ENCODE results near the gene WASHC2A. TPM values are rescaled to one million over a fixed set of nuclear protein-coding genes. Genes with fewer than 3 reads are reported as not detected.
"Not testable (repeated sequence)": the region's sequence is repeated elsewhere in the genome, so short reads cannot be mapped to it uniquely, and the experiment has no call there.

Gene WASHC2A
- total RNA-seq, 1 experiment from 2014 or later = 67.0 TPM

GRCh38 chr10:50167833-50168232, 100.1 kb downstream of the WASHC2A start:
- H3K36me3 ChIP-seq (ENCODE audit: control insufficient read depth, insufficient read depth, low read length); H3K9me3 ChIP-seq (ENCODE audit: control insufficient read depth, insufficient read depth, low read depth, low read length); in situ Hi-C loops (cut with HindIII; ENCODE audit: low pct_unique_long_range_greater_than_20kb, low sequenced_read_pairs); H3K27me3 ChIP-seq (ENCODE audit: control insufficient read depth, insufficient read depth, low read length); ATAC-seq; intact Hi-C loops (cut with micrococcal nuclease; ENCODE audit: unreplicated experiment); H3K4me3 ChIP-seq (ENCODE audit: low read depth in 2 of 2, low read length in 2 of 2); DNase-seq (ENCODE audit: low read depth, low spot score); CTCF ChIA-PET; POLR2A ChIA-PET; H3K4me1 ChIP-seq (ENCODE audit: control insufficient read depth, insufficient read depth, low read length); H3K27ac ChIP-seq (ENCODE audit: low read length); BruUV-seq (replicated peaks): not testable (repeated sequence)

GRCh38 chr10:50169506-50169905, 101.8 kb downstream of the WASHC2A start:
- BruUV-seq (replicated peaks); H3K9me3 ChIP-seq (ENCODE audit: control insufficient read depth, insufficient read depth, low read depth, low read length); CTCF ChIA-PET; intact Hi-C loops (cut with micrococcal nuclease; ENCODE audit: unreplicated experiment); POLR2A ChIA-PET; H3K36me3 ChIP-seq (ENCODE audit: control insufficient read depth, insufficient read depth, low read length); H3K27me3 ChIP-seq (ENCODE audit: control insufficient read depth, insufficient read depth, low read length); H3K4me1 ChIP-seq (ENCODE audit: control insufficient read depth, insufficient read depth, low read length); H3K4me3 ChIP-seq (ENCODE audit: low read depth in 2 of 2, low read length in 2 of 2); DNase-seq (ENCODE audit: low read depth, low spot score); in situ Hi-C loops (cut with HindIII; ENCODE audit: low pct_unique_long_range_greater_than_20kb, low sequenced_read_pairs); H3K27ac ChIP-seq (ENCODE audit: low read length); ATAC-seq: not testable (repeated sequence)

- POLR2A ChIA-PET; in situ Hi-C loops (cut with HindIII; ENCODE audit: low pct_unique_long_range_greater_than_20kb, low sequenced_read_pairs); H3K9me3 ChIP-seq (ENCODE audit: control insufficient read depth, insufficient read depth, low read depth, low read length); H3K36me3 ChIP-seq (ENCODE audit: control insufficient read depth, insufficient read depth, low read length); DNase-seq (ENCODE audit: low read depth, low spot score); intact Hi-C loops (cut with micrococcal nuclease; ENCODE audit: unreplicated experiment); CTCF ChIA-PET; H3K4me3 ChIP-seq (ENCODE audit: low read depth in 2 of 2, low read length in 2 of 2); ATAC-seq; H3K27me3 ChIP-seq (ENCODE audit: control insufficient read depth, insufficient read depth, low read length); BruUV-seq (replicated peaks); H3K4me1 ChIP-seq (ENCODE audit: control insufficient read depth, insufficient read depth, low read length); H3K27ac ChIP-seq (ENCODE audit: low read length): not testable (repeated sequence)
Measured at GRCh38 chr10:50174788-50175525, 107.2 kb downstream of the WASHC2A start.

Other genes starting within 250 kb of the WASHC2A start
- gene PARG, start 125.9 kb upstream of the WASHC2A start, total RNA-seq (2021; ENCODE audit: unreplicated experiment) = 39.9 TPM
- 18.8 TPM for gene TIMM23B, start 125.9 kb upstream of the WASHC2A start, total RNA-seq (2021; ENCODE audit: unreplicated experiment)
- gene AGAP6, start 79.5 kb upstream of the WASHC2A start, total RNA-seq (2021; ENCODE audit: unreplicated experiment) = 14.4 TPM
- gene ASAH2, start 183.6 kb downstream of the WASHC2A start, total RNA-seq (2021; ENCODE audit: unreplicated experiment) = 6.5 TPM